ENCODE data around the gene IL11RA.

DNA sequence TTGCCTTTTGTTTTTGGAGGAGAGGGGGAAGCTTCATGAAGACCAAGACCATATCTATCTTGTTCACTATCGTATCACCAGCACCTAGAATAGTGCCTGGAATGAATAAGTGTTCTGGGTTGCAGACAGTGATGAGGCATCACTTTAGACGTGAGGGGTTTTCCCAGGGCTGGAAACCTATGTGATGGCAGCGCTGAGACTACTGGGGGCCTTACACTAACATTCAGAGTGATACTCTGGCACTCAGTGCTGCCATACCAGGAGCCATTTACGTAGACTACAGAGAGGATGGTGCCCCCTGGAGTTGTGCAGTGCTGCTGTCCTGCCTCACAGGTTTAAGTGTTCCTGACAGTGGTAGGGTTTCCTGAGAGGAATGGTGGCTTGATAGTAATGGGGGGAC lies 32.2 kb downstream of the IL11RA start:
- TF ChIP-seq YY1 (IDR thresholded peaks at IDR 0.05; ENCODE audit: insufficient read depth, insufficient read length): no peak
- no peak for TF ChIP-seq ZNF274 (IDR thresholded peaks at IDR 0.05; ENCODE audit: low read depth, low read length)
